OCI-M2 (cell line): ENCODE measurements around the gene KNCN.

Source experiments
- DNase-seq: peaks from one replicate; lab custom pipeline; 2025; ENCODE audit not compliant: unreplicated experiment; lab: John Stamatoyannopoulos, UW

KNCN gene

GRCh38 chr1:46508757-46509156 lies 42.7 kb downstream of the KNCN start:
- no peak for DNase-seq

- no peak for DNase-seq
Observed at GRCh38 chr1:46506470-46507219, 44.8 kb downstream of the KNCN start.

DNA sequence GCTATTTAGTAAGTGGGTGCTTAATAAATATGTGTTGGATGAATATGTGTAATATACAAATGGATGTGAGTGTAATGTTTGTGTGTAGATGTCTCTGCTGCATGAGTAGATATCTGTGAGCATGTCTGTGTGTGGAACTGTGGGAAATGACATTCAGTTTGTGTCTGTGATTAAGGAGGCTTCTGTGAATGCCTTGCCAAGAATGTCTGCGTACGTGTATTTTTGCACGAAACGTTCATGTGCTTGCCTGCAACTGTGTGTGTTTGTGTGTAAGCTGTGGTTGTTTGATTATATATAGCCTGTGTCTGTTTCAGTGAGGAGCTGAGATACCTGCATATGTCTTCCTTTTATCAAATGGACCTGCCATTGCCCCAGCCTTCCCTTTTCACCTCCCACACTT lies 48.0 kb downstream of the KNCN start:
- DNase-seq, result no peak

DNA sequence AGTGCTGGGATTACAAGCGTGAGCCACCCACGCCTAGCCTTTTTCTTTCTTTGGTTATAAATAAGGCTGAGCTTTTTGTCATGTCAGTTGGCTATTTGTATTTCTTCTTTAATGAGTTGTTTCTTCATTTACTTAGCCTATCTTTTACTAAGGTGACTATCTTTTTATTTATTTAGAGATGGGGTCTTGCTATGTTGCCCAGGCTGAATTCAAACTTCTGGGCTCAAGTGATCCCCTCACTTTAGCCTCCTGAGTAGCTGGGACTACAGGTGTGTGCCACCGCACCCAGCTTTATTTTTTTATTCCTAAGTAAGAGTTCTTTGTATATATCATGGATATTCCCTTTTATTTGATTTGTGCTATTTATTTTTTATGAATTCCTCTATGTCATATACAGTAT lies 49.9 kb downstream of the KNCN start:
- no peak for DNase-seq

GRCh38 chr1:46497665-46498064 lies 53.8 kb downstream of the KNCN start:
- no peak for DNase-seq

GRCh38 chr1:46497020-46497419 lies 54.4 kb downstream of the KNCN start:
- no peak for DNase-seq

GRCh38 chr1:46496505-46496904 lies 54.9 kb downstream of the KNCN start:
- DNase-seq, result no peak

- no peak for DNase-seq
Observed at GRCh38 chr1:46495778-46496177, 55.7 kb downstream of the KNCN start.
